HepG2 (cell line): ENCODE results near the gene AP3M1. TPM values are rescaled to one million over a fixed set of nuclear protein-coding genes. Genes with fewer than 3 reads are reported as not detected.

Source experiments
- ARNT2 ChIP-seq: sonication (generic); formaldehyde crosslinking; IDR thresholded peaks from 2 replicates; pipeline ENCODE4 v1.8.0; 2022; ENCODE audit warnings: mild to moderate bottlenecking, low read depth, missing genetic modification reagents, moderate library complexity
- DZIP1 ChIP-seq: sonication (generic); formaldehyde crosslinking; IDR thresholded peaks from 2 replicates; pipeline ENCODE4 v1.5.0; 2020; ENCODE audit warnings: mild to moderate bottlenecking, missing genetic modification reagents
- ELF4 ChIP-seq: sonication (generic); formaldehyde crosslinking; IDR thresholded peaks from 2 replicates; pipeline ENCODE4 v1.5.0; 2020; ENCODE audit warnings: missing genetic modification reagents, mild to moderate bottlenecking, moderate library complexity, borderline replicate concordance
- FOXP1 ChIP-seq, 2 experiments: fragments of 450-650 bp in 1 of 2; IDR thresholded peaks; 2 replicates each; pipeline ENCODE4 v1.6.1; 2017 to 2018; ENCODE audit warnings: antibody characterized with exemption in 1 of 2
- GABPA ChIP-seq, 2 experiments: IDR thresholded peaks; 2 replicates each; pipeline ENCODE4 v1.6.1; 2011 to 2016; ENCODE audit warnings: low read depth in 2 of 2, low read length in 1 of 2, missing biosample characterization in 1 of 2, missing genetic modification characterization in 1 of 2
- KMT2B ChIP-seq: IDR thresholded peaks from 2 replicates; pipeline ENCODE4 v1.6.1; 2016; ENCODE audit warnings: missing genetic modification reagents, missing compliant biosample characterization
- MTERF4 ChIP-seq: sonication (generic); formaldehyde crosslinking; IDR thresholded peaks from 2 replicates; pipeline ENCODE4 v1.8.0; 2023; ENCODE audit warnings: mild to moderate bottlenecking, missing genetic modification reagents
- MYC ChIP-seq: sonication (generic); formaldehyde crosslinking; IDR thresholded peaks from 2 replicates; pipeline ENCODE4 v1.9.0; 2021; ENCODE audit warnings: missing genetic modification reagents, borderline replicate concordance
- MYPOP ChIP-seq: sonication (generic); formaldehyde crosslinking; IDR thresholded peaks from 2 replicates; pipeline ENCODE4 v1.8.1; 2023; ENCODE audit warnings: mild to moderate bottlenecking, moderate library complexity, missing genetic modification reagents
- NR1H2 ChIP-seq: sonication (generic); formaldehyde crosslinking; IDR thresholded peaks from 2 replicates; pipeline ENCODE4 v1.8.1; 2022; ENCODE audit warnings: low read depth, missing genetic modification reagents, borderline replicate concordance
- PLRG1 ChIP-seq: fragments of 450-650 bp; conservative IDR thresholded peaks from 2 replicates; pipeline ENCODE4 v1.6.1; 2016
- RARG ChIP-seq: sonication (generic); formaldehyde crosslinking; IDR thresholded peaks from 2 replicates; pipeline ENCODE4 v1.4.0; 2020; ENCODE audit warnings: low read depth, mild to moderate bottlenecking, missing genetic modification reagents
- SOX5 ChIP-seq: IDR thresholded peaks from 2 replicates; pipeline ENCODE4 v1.6.1; 2016; ENCODE audit warnings: borderline replicate concordance
- TRIM24 ChIP-seq: sonication (generic); formaldehyde crosslinking; IDR thresholded peaks from 2 replicates; pipeline ENCODE4 v1.8.0; 2022; ENCODE audit warnings: mild to moderate bottlenecking, missing genetic modification reagents
- ZFAT ChIP-seq: sonication (generic); formaldehyde crosslinking; conservative IDR thresholded peaks from 2 replicates; pipeline ENCODE4 v1.8.1; 2023; ENCODE audit warnings: missing genetic modification reagents, inconsistent platforms
- ZNF484 ChIP-seq: sonication (generic); formaldehyde crosslinking; IDR thresholded peaks from 2 replicates; pipeline ENCODE4 v1.5.1; 2020; ENCODE audit warnings: mild to moderate bottlenecking, low read depth, missing genetic modification reagents, borderline replicate concordance
- ZNF549 ChIP-seq: sonication (generic); formaldehyde crosslinking; IDR thresholded peaks from 2 replicates; pipeline ENCODE4 v1.5.0; 2020; ENCODE audit warnings: missing genetic modification reagents
- ZNF691 ChIP-seq: sonication (generic); formaldehyde crosslinking; IDR thresholded peaks from 2 replicates; pipeline ENCODE4 v1.4.0; 2020; ENCODE audit warnings: missing genetic modification reagents, low read depth, mild to moderate bottlenecking, borderline replicate concordance
- ZNF800 ChIP-seq: sonication (generic); formaldehyde crosslinking; IDR thresholded peaks from 2 replicates; pipeline ENCODE4 v1.4.0; 2020; ENCODE audit warnings: missing genetic modification reagents
- polyA plus RNA-seq, 8 experiments: library from polyadenylated mRNA; depleted of rRNA in 3 of 8; stranded (reverse) in 7 of 8; unstranded in 1 of 8; fragments of >200 nt; fragmentation: Illumina TruSeq in 4 of 8; extraction: Trizol in 4 of 8; gene quantifications; 2 replicates each; pipeline versions ENCODE4 v1.2.1 to v1.2.3, GENCODE V29; 2011 to 2016; ENCODE audit warnings: low read depth in 4 of 8, missing spikeins in 1 of 8, mixed read lengths in 1 of 8; ENCODE audit not compliant: insufficient read depth in 1 of 8
- total RNA-seq, 5 experiments: library from RNA; depleted of rRNA; stranded (reverse); fragments of >200 nt; fragmentation: Illumina TruSeq; extraction: Trizol; gene quantifications; 2 replicates each; pipeline ENCODE4 v1.2.3, GENCODE V29; 2016; ENCODE audit warnings: low read depth in 1 of 5

AP3M1 gene
- total and polyA plus RNA-seq, 2 of the 13 experiments (the other 11 are each of a cell fraction or from before 2014, with no cell fraction given), result 29.0 to 31.6 TPM

- peak; percentile 90 for TF ChIP-seq ARNT2 (CRISPR knock-in tag)
- TF ChIP-seq ELF4 (CRISPR knock-in tag), result no peak
- TF ChIP-seq FOXP1 (IDR thresholded peaks at IDR 0.05), result no peak
- TF ChIP-seq FOXP1 (CRISPR knock-in tag; IDR thresholded peaks at IDR 0.05), result peak; percentile 27; the same call in 1 of the 2 replicates
- 0 out of 2 replicates have a peak, but pooled peaks have one; percentile 54 for TF ChIP-seq NR1H2 (CRISPR knock-in tag)
- 0 out of 2 replicates have a peak, but pooled peaks have one; percentile 92 for TF ChIP-seq DZIP1 (CRISPR knock-in tag)
- TF ChIP-seq ZNF691, result peak; percentile 91
- no peak for TF ChIP-seq PLRG1
- TF ChIP-seq MTERF4, result peak; percentile 67; the same call in 1 of the 2 replicates
- TF ChIP-seq ZNF484 (CRISPR knock-in tag), result no peak
- peak; percentile 40 for TF ChIP-seq SOX5
- TF ChIP-seq TRIM24 (CRISPR knock-in tag), result no peak
- TF ChIP-seq ZNF800, result peak; percentile 73
- no peak for TF ChIP-seq GABPA (IDR thresholded peaks at IDR 0.05; ENCODE audit: low read depth, low read length)
- no peak for TF ChIP-seq GABPA (CRISPR knock-in tag; IDR thresholded peaks at IDR 0.05; ENCODE audit: low read depth)
- no peak for TF ChIP-seq ZNF549 (CRISPR knock-in tag)
- TF ChIP-seq KMT2B (CRISPR knock-in tag), result peak; percentile 96
- TF ChIP-seq ZFAT (CRISPR knock-in tag), result no peak; the same call in 1 of the 2 replicates
- peak; percentile 78 for TF ChIP-seq MYPOP
- peak; percentile 97 for TF ChIP-seq MYC (CRISPR knock-in tag)
- TF ChIP-seq RARG, result no peak
Observed at GRCh38 chr10:74176380-74177139, 25.9 kb upstream of the AP3M1 start (continued).
